GM19035 (cell line): ENCODE data around the gene CEACAM16.

ENCODE experiments used
- ATAC-seq: cut with Tn5 transposase; IDR thresholded peaks from one replicate; pipeline ENCODE4 v1.9.1; 2021; ENCODE audit not compliant: unreplicated experiment

Gene CEACAM16

GRCh38 chr19:44745887-44746600 is 47.1 kb downstream of the CEACAM16 start:
- ATAC-seq: no peak

- ATAC-seq: no peak
These were observed 47.6 kb downstream of the CEACAM16 start for GRCh38 chr19:44746616-44746945.

DNA sequence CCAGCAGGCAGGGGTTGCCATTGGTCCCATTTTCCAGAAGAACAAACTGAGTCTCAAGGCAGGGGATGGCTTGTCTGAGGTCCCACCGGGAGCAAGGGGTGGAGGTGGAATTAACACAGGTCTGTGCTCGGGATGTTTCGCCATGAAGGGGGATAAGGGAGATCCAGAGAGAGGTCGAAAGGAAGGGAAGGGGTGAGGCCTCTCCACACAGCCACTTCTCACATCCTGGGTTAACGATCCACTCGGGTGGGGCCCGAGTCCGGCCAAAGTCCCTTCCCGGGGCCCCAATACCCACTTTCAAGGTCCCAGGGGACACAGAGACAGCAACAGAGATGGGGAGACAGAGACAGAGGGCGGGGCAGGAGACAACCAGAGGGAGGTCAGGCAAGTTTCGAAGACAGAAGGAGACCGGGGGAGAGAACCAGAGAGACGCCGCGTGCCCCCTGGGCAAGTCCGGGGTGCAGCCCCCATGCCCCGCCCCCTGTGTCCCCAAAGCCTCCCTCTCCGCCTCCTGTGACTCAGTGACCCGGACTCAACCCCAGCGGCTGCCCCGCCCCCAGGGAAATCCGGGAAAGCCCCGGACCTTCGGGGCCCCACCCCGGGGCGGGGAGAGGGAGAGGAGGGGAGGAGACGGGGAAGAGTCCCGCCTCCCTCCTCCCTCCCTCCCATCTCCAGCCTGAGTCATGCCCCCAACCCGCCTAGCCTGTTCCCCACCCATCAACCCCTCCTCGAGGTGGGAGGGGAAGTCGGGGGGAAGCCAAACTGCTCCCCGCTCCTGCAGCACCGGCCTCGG is 48.2 kb downstream of the CEACAM16 start:
- peak; percentile 30 for ATAC-seq

DNA sequence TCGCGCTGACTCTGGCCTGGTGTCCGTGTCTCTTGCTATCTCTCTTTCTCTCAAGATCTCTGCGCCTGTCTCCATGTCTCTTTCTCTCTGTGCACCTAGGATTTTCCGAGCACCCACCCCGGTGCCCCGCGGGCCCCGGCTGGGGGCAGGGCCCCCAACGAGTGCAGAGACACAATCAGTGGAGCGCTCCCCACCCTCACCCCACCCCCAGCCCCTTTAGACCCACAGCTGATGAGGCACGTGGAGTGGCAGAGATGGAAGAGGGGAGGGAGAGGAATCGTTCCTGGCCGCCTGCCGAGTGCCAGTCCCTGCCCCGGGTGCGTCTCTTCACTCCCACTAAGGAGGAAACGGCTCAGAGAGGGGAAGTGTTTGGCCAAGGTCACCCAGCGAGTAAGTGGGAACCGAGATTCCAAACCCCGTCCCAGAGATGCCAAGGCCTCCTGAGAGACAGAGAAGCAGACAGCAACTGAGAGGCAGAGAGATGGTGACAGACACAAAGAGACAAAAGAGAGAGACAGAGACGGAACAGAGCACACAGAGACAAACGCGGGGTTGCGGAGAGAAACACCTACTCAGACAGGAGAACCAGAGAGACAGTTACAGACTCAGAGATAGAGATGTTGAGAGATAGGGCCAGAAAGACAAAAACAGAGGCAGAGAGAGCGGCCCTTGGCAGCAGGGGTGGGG is 48.9 kb downstream of the CEACAM16 start:
- ATAC-seq: peak; percentile 8

DNA sequence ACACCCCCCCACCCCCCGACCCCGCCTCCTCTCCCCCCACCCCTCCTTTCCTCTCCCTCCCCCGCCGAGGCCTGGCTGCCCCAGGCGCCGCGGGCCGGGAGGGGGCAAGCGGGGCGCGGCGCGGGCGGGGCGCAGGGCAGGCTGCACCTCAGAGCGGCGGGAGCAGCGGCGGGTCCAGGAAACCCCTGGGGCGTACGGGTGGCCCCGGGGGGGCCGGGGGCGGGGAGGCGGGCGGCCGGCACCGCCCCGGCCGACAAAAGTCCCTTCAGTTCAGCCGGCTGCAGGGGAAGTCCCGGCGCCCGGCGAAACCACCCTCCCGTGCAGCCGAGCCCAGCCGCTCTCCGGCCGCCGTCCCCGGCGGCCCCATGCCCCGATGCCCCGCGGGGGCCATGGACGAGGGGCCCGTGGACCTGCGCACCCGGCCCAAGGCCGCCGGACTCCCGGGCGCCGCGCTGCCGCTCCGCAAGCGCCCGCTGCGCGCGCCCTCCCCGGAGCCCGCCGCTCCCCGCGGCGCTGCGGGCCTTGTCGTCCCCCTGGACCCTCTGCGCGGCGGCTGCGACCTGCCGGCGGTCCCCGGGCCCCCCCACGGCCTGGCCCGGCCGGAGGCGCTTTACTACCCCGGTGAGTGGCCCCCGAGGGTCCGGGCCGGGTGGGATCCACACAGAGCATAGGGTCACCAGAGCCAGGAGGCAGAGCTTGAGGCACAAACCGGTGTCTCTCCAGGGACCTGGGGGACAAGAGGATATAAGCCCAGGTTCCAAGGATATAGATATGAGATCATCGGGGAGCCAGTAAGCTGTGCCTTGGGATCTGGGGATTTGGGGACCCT is 49.7 kb downstream of the CEACAM16 start, which contains the start of gene BCL3:
BCL3 (plus strand) TSS at position 283 of the 829 bp plus-strand sequence; CDS start at position 366, 83 bp downstream.
- peak; percentile 40 for ATAC-seq

DNA sequence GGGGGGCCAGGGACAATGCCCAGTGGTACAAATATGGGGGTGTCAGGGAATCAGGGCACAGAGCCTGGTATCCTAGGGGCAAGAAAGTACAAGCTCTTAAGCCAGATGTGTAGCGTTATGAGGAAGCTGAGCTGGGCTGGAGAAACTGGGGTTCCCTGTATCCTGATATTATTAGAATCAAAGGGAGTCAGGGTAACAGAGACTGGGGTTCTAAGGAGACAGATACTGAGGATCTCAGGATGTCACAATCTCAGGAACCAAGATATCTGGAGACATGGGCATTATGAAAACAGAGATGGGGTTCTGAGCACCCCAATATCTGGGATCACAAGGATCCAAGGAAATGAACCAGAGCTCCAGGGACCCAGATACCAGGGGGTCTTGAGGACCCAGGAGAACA is 50.3 kb downstream of the CEACAM16 start:
- no peak for ATAC-seq

DNA sequence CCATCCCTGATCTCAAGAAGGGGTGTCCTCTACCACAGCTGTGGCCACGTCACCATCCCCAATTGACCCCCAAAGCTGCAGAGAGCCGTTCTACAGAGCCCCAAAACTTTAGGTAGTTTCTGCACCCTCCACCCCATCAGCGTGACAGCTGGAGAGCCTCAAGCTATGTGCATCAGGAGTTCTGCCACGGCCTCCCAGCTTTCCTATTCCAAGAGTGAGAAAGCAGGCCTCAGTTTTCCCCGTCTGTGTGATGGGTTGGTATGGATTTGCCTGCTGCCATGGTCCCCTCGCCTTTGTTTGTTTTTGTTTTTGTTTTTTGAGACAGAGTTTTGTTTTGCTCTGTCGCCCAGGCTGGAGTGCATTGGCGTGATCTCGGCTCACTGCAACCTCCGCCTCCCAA is 51.0 kb downstream of the CEACAM16 start:
- no peak for ATAC-seq

DNA sequence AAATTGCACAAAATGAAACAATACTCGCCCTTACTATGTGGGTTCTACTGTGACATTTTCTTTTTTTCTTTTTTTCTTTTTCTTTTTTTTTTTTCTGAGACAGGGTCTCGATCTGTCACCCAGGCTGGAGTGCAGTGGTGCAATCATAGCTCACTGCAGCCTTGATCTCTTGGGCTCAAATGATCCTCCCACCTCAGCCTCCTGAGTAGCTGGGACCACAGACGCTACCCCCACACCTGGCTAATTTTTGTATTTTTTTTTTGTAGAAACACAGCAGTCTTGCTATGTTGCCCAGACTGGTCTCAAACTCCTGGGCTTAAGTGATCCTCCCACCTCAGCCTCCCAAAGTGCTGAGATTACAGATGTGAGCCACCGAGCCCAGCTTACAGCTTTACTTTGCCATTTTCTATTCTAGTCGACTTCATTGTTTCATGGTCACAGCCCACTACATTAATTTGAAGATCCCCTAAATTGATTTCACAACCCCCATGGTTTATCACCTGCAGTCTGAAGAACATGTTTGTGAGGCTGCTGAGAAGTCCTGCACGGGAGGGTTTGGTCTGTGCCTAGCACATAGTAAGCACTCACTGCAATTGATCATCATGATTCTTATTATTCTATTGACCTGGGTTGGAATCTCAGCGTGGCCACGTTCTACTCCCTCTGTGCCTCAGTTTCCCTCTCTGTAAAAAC is 53.3 kb downstream of the CEACAM16 start:
- no peak for ATAC-seq

DNA sequence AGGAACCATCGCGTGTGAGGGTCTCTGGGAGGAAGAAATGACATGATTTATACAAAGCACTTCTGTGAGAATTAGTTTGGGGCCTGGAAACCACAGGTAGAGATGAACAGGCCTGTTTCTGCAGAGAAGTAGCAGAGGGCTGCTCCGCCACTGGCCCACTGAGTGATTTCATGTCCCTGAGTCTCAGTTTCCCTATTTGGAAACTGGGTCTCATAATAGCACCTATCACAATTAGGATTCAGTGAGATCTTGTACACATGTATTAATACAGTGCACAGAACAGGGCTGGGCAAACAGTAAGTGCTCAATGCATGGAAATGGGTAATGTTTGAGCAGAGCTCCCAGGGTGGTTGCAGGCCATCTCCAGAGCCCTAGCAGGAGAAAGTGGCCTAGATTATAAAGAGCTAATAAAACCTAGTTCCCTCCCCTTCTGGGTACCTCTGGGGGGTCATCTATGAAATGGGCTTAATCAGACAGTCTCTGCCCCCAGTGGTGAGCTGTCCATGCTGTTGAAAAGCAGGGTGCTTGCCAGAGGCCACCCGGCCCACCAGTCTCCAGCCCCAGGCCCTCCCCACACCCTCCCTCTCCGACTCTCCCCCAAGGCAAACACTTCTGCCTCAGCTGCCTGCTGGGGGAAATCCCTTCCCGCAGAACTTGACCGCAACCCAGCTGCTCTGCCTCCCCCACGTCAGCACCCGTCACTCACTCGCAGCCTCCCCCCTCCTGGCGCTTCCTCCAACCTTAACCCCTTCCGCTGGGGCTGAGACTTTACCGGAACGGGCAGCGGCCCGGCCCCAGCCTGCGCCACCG is 54.1 kb downstream of the CEACAM16 start:
- ATAC-seq: peak; percentile 60

DNA sequence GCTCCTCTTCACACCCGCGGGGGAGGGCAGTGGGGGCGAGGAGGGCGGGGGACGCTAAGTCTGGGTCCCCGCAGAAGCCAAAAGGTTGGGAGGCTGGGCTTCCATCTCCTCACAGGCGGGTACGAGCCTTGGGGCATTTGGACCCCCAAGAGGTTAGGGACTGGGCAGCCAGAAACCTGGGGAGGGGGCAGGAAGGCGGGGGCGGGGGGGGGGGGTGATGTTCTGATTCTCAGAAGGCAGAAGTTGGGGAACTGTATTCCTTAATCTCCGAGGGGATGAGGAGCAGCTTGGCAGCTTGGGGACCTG is 54.6 kb downstream of the CEACAM16 start:
- ATAC-seq: no peak

GRCh38 chr19:44753932-44754749 is 55.2 kb downstream of the CEACAM16 start:
- ATAC-seq: peak; percentile 30

GRCh38 chr19:44754750-44755080 is 55.8 kb downstream of the CEACAM16 start:
- no peak for ATAC-seq

DNA sequence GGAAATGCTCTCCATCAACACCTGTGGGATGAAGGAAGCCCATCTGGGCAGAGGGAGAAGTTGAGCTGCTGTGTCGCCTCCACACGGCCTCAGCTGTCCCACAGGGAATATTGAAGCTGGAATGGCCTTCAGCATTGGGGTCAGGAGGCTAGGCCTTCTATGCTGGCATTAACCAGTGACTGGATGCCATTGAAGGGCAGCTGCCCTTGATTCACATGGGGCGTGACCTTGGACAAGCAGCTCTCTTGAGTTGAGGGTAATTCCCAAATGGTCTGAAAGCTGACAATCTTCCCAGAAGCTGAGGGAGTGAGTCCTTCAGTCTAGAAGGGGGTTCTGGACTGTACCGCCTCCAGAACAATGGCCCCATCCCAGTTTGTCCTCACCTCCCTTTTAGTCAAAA is 56.3 kb downstream of the CEACAM16 start:
- no peak for ATAC-seq

DNA sequence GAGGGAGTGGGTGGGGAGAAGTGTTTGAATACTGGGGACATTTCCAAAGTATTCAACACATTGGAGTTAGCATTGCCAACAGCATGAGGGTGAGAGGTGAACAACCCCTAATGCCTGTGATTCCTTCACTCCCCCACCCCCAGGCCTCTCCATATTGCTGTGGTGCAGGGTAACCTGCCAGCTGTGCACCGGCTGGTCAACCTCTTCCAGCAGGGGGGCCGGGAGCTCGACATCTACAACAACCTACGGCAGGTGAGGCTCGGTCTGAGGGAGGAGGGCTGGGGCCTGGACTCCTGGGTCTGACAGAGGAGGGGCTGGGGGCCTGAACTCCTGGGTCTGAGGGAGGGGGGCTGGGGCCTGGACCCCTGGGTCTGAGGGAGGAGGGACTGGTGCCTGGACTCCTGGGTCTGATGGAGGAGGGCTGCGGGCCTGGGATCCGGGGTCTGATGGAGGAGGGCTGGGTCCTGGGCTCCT is 57.2 kb downstream of the CEACAM16 start:
- ATAC-seq: no peak

- no peak for ATAC-seq
These were observed 58.2 kb downstream of the CEACAM16 start for GRCh38 chr19:44757057-44757734.

DNA sequence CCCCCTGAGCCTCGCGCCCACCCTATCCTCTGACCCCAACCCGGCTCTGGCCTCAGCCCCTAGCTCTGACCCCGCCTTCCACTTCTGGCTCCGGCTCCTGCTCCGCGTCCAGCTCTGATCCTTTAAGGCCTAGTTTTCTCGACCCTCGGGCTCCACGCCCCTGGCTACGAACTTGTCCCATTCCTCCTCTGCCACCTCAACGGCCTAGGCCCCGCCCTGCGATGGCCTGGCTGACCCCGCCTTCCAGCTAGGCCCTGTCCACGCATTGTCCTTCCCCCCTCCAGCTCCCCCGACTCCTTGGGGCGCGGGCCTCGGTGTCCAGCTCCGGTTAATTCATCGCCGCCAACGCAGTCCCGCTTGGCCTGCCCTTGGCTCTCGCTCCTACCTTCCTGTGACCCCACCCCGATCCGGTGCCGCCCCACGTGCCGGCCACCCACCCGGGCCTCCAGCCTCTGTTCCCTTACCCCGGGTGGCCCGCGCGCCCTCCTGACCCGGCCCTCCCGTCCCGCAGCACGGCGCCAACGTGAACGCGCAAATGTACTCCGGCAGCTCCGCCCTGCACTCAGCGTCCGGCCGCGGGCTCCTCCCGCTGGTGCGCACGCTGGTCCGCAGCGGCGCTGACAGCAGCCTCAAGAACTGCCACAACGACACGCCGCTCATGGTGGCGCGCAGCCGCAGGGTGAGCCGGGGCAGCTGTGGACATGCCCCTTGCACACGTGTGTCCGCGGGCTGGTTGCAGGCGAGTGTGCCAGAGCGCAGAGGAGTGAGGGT is 59.0 kb downstream of the CEACAM16 start:
- ATAC-seq: no peak

DNA sequence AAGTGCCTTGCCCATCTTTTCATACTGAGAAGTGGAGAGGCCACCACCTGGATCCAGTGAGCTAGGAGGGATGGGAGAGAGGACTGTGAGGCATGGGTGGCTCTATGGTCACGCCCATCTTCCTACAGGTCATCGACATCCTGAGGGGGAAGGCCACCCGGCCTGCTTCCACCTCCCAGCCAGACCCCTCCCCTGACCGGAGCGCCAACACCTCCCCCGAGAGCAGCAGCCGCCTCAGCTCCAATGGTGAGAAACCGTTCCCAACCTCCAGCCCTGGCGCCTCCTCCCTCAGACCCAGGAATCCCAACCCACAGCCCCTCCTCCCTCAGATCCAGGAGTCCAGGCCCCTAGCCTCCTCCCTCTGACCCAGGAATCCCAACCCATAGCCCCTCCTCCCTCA is 59.6 kb downstream of the CEACAM16 start:
- no peak for ATAC-seq
